ENCODE results near the gene ATXN7L1. TPM values are rescaled to one million over a fixed set of nuclear protein-coding genes. Genes with fewer than 3 reads are reported as not detected.

ATXN7L1 gene
- total RNA-seq, 1 experiment from 2014 or later = 24.3 TPM

DNA sequence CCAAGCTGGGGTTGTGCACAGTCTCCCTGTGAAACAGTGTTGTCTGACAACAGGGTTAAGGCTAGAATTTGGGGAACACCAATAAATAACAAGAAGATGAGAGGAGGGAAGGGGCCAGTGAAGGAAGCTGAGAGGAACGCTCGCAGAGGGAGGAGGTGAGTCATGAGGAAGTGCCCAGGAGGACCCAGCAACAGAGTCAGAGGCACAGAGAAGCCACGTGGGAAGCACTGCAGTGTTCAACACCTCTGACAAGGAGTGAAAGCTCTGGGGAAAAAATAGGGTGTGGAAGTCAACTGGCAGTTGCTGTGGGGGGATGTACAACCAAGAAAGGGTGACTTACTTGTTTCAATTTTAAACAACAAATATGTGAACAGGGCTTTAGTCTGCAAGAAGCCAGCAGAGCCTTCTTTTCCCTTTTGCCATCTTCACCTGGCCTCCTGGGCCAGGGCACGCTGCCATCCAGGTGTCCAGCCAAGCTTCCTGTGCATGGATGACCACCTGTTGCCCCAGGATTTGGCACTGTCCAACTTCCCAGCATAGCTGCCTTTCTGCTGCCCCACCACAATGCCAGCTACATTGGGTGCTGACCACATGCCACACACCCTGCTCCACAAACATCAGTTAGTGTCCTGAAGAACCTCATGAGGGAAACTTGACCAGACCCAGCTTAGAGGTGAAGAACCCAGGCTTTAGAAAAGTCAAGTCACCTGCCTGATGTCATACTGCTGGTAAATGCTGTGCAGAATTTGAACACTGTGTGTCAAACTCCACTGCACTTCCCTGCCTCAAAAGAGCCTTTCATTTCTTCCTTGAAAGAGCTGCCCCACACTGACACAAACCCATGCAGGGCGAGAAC is 69.6 kb downstream of the ATXN7L1 start:
- Histone ChIP-seq H3K79me1 (ENCODE audit: insufficient read depth, low read depth, low read length, poor library complexity, severe bottlenecking) (no peaks in the 10 kb centered on the region), H3K9me3 (ENCODE audit: control insufficient read depth, low read depth, low read length) (no peaks in the 10 kb centered on the region), H2BK20ac (ENCODE audit: low read depth, low read length, poor library complexity, severe bottlenecking) (no peak overlapping the region), H3K18ac (ENCODE audit: insufficient read length, low read depth, low read length) (no peak overlapping the region), H2AFZ (ENCODE audit: low read length) (no peak overlapping the region), H3K27ac (ENCODE audit: insufficient read length, low read depth, low read length) (no peak overlapping the region), H2BK12ac (ENCODE audit: insufficient read length, low read depth, low read length) (no peak overlapping the region), H3K9ac (ENCODE audit: extremely low read depth, insufficient read length, low read length) (no peak overlapping the region), H3K79me2 (ENCODE audit: insufficient read depth, low read length) (no peaks in the 10 kb centered on the region; the same call in 1 of the 2 replicates), H4K20me1 (ENCODE audit: control insufficient read depth, insufficient read depth, insufficient read length) (no peaks in the 10 kb centered on the region), H3T11ph (ENCODE audit: low read length) (no peak overlapping the region), H2BK5ac (ENCODE audit: insufficient read length, low read length) (no peak overlapping the region), H3K4me2 (ENCODE audit: insufficient read depth, insufficient read length, low read length) (no peak overlapping the region), H2BK15ac (ENCODE audit: low read depth, low read length) (no peak overlapping the region), H2BK120ac (ENCODE audit: low read depth, low read length, poor library complexity, severe bottlenecking) (no peak overlapping the region), H3K14ac (ENCODE audit: insufficient read depth, low read length) (no peak overlapping the region), H3K4ac (ENCODE audit: low read depth, low read length) (no peak overlapping the region), H3K23me2 (ENCODE audit: insufficient read length, low read depth, low read length, poor library complexity, severe bottlenecking) (no peaks in the 10 kb centered on the region), H3K56ac (ENCODE audit: insufficient read length, low read depth, low read length) (no peak overlapping the region), H4K91ac (ENCODE audit: insufficient read length, low read depth, low read length) (no peak overlapping the region), H4K5ac (ENCODE audit: insufficient read length, low read depth, low read length) (no peak overlapping the region), H3K27me3 (ENCODE audit: insufficient read depth, low read length) (no peaks in the 10 kb centered on the region), H2AK5ac (ENCODE audit: insufficient read length, low read length) (no peak overlapping the region), H4K8ac (replicated peaks; ENCODE audit: insufficient read length, low read depth, low read length) (no peak overlapping the region), H3K4me1 (ENCODE audit: insufficient read depth, low read length) (peaks cover 3% of the 10 kb centered on the region; the same call in 1 of the 2 replicates), H3K23ac (ENCODE audit: insufficient read length, low read depth, low read length) (no peak overlapping the region)
- Mint-ChIP-seq H3K9me3 (no peaks in the 10 kb centered on the region), H3K4me1 (peaks cover 28 to 30% of the 10 kb centered on the region in 2 experiments), H3K36me3 (ENCODE audit: insufficient read depth in 1 of 3, low read depth in 3 of 3) (peaks cover 0 to 2% (median 0%) of the 10 kb centered on the region in 3 experiments; a peak in 2 of 7 replicates), H3K27ac (peak overlapping the region in 1 of 3 experiments; percentile 71; a peak in 2 of 7 replicates), H3K4me3 (no peak overlapping the region), H3K27me3 (ENCODE audit: low read depth) (no peaks in the 10 kb centered on the region; the same call in 1 of the 2 replicates)
- TF ChIP-seq, protein P1, sequence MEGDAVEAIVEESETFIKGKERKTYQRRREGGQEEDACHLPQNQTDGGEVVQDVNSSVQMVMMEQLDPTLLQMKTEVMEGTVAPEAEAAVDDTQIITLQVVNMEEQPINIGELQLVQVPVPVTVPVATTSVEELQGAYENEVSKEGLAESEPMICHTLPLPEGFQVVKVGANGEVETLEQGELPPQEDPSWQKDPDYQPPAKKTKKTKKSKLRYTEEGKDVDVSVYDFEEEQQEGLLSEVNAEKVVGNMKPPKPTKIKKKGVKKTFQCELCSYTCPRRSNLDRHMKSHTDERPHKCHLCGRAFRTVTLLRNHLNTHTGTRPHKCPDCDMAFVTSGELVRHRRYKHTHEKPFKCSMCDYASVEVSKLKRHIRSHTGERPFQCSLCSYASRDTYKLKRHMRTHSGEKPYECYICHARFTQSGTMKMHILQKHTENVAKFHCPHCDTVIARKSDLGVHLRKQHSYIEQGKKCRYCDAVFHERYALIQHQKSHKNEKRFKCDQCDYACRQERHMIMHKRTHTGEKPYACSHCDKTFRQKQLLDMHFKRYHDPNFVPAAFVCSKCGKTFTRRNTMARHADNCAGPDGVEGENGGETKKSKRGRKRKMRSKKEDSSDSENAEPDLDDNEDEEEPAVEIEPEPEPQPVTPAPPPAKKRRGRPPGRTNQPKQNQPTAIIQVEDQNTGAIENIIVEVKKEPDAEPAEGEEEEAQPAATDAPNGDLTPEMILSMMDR (conservative IDR thresholded peaks at IDR 0.05) = no peak
- no CpG with 5 or more reads among the region's 5 CpGs for WGBS (ENCODE audit: extremely low coverage, insufficient read length, low lambda C conversion rate)
- no peak for DNase-seq
